HepG2 (cell line): Measurements from ENCODE around the gene TXNDC2. TPM values are rescaled to one million over a fixed set of nuclear protein-coding genes. Genes with fewer than 3 reads are reported as not detected.

Experiments used
- ATAC-seq: fragments of 200-7000 bp; cut with Tn5 transposase; 3 replicates; pipeline ENCODE4 v1.9.1; 2020; ENCODE audit warnings: mild to moderate bottlenecking, moderate library complexity
- BruUV-seq: library from RNA; stranded (reverse); fragments of 400-500 nt; replicated peaks from 2 replicates; lab custom pipeline; 2021; lab: Mats Ljungman, UMichigan
- CTCF ChIA-PET: fragments of 300-600 bp; formaldehyde crosslinking; extraction: SDS; loops from one replicate; lab custom pipeline; 2021; ENCODE audit warnings: low total read pairs, inconsistent platforms, low intra/inter-chr PET ratio; lab: Yijun Ruan, JAX
- POLR2A ChIA-PET: fragments of 350-600 bp; sonication (Branson Sonifier 250); formaldehyde crosslinking; loops from one replicate; lab custom pipeline; 2020; ENCODE audit warnings: antibody characterized with exemption, inconsistent platforms; lab: Yijun Ruan, JAX
- DNase-seq: peaks from one replicate; pipeline ENCODE4 v3.0.0-alpha.2; 2015; ENCODE audit warnings: low spot score
- FAIRE-seq: peaks from 3 replicates; lab custom pipeline; 2011; peaks lifted over from hg19 to GRCh38; lab: Jason Lieb, UNC
- H2AFZ ChIP-seq: one replicate; pipeline ENCODE4 v1.6.1; 2011; ENCODE audit warnings: low read length, inconsistent platforms
- H3K27ac ChIP-seq: fragments of 300-600 bp; 3 replicates; pipeline ENCODE4 v1.8.0; 2011; ENCODE audit warnings: mixed run types, mild to moderate bottlenecking, mixed read lengths, low read length, inconsistent platforms; ENCODE audit not compliant: insufficient read depth; ENCODE audit errors: extremely low read length
- H3K27me3 ChIP-seq, 2 experiments: fragments of 200-600 bp in 1 of 2; 2 replicates in 1 of 2; 3 replicates in 1 of 2; pipeline versions ENCODE4 v1.6.0 to v1.8.0; 2011; ENCODE audit warnings: low read length in 2 of 2, mild to moderate bottlenecking in 2 of 2, moderate library complexity in 2 of 2, inconsistent platforms in 1 of 2; ENCODE audit not compliant: insufficient read depth in 2 of 2, control insufficient read depth in 1 of 2
- H3K36me3 ChIP-seq, 2 experiments: fragments of 200-600 bp in 1 of 2; replicated peaks in 1 of 2; 2 replicates in 1 of 2; 3 replicates in 1 of 2; pipeline versions ENCODE4 v1.5.1 to v1.8.0; 2011; ENCODE audit warnings: low read length in 2 of 2, inconsistent platforms in 1 of 2; ENCODE audit not compliant: insufficient read depth in 2 of 2, control insufficient read depth in 1 of 2
- H3K4me1 ChIP-seq: 2 replicates; pipeline ENCODE4 v1.5.1; 2012; ENCODE audit warnings: low read length, inconsistent platforms; ENCODE audit not compliant: insufficient read depth
- H3K4me2 ChIP-seq: 2 replicates; pipeline ENCODE4 v1.6.0; 2011; ENCODE audit warnings: low read depth, low read length, inconsistent platforms
- H3K4me3 ChIP-seq, 3 experiments: fragments of 200-600 bp in 1 of 3; sonication (generic), shearing (Covaris generic) in 1 of 3; replicated peaks in 1 of 3; 2 replicates each; pipeline ENCODE4 v1.5.1; 2011 to 2016; ENCODE audit warnings: low read length in 3 of 3, inconsistent platforms in 2 of 3, low read depth in 2 of 3, mild to moderate bottlenecking in 2 of 3, control low read depth in 1 of 3, mixed read lengths in 1 of 3; ENCODE audit not compliant: insufficient read depth in 1 of 3
- H3K79me2 ChIP-seq: one replicate; pipeline ENCODE4 v1.6.1; 2011; ENCODE audit warnings: low read length, inconsistent platforms; ENCODE audit not compliant: insufficient read depth
- H3K9ac ChIP-seq: 2 replicates; pipeline ENCODE4 v1.6.0; 2011; ENCODE audit warnings: mild to moderate bottlenecking, low read depth, low read length, inconsistent platforms; ENCODE audit not compliant: insufficient read depth
- H3K9me3 ChIP-seq: 2 replicates; pipeline ENCODE4 v1.5.1; 2012; ENCODE audit warnings: mild to moderate bottlenecking, low read length
- H4K20me1 ChIP-seq: 2 replicates; pipeline ENCODE4 v1.6.0; 2011; ENCODE audit warnings: inconsistent platforms, mild to moderate bottlenecking, low read length, moderate library complexity; ENCODE audit not compliant: insufficient read depth
- CBFB ChIP-seq: sonication (generic); formaldehyde crosslinking; IDR thresholded peaks from 2 replicates; pipeline ENCODE4 v1.4.0; 2020; ENCODE audit warnings: missing genetic modification reagents
- E2F1 ChIP-seq: sonication (generic); formaldehyde crosslinking; IDR thresholded peaks from 2 replicates; pipeline ENCODE4 v1.5.0; 2020; ENCODE audit warnings: missing genetic modification reagents
- EZH2 ChIP-seq: conservative IDR thresholded peaks from 2 replicates; pipeline ENCODE4 v1.6.1; 2012; ENCODE audit warnings: mild to moderate bottlenecking, low read depth, low read length, moderate library complexity
- LRRFIP1 ChIP-seq: sonication (generic); formaldehyde crosslinking; conservative IDR thresholded peaks from 2 replicates; pipeline ENCODE4 v1.4.0; 2020; ENCODE audit warnings: missing genetic modification reagents
- PRDM4 ChIP-seq: sonication (generic); formaldehyde crosslinking; IDR thresholded peaks from 2 replicates; pipeline ENCODE4 v1.9.0; 2021; ENCODE audit warnings: missing genetic modification reagents, borderline replicate concordance
- TAF1 ChIP-seq: sonication (generic); formaldehyde crosslinking; IDR thresholded peaks from 2 replicates; pipeline ENCODE4 v1.4.0; 2020; ENCODE audit warnings: missing genetic modification reagents
- TEF ChIP-seq: sonication (generic); formaldehyde crosslinking; IDR thresholded peaks from 2 replicates; pipeline ENCODE4 v1.5.0; 2020; ENCODE audit warnings: missing genetic modification reagents
- THYN1 ChIP-seq: sonication (generic); formaldehyde crosslinking; IDR thresholded peaks from 2 replicates; pipeline ENCODE4 v1.8.1; 2023; ENCODE audit warnings: low read depth, mild to moderate bottlenecking, moderate library complexity, missing genetic modification reagents, borderline replicate concordance
- ZNF121 ChIP-seq: sonication (generic); formaldehyde crosslinking; IDR thresholded peaks from 2 replicates; pipeline ENCODE4 v1.5.0; 2020; ENCODE audit warnings: mild to moderate bottlenecking, missing genetic modification reagents
- ZNF281 ChIP-seq: sonication (generic); formaldehyde crosslinking; IDR thresholded peaks from 2 replicates; pipeline ENCODE4 v1.4.0; 2020; ENCODE audit warnings: missing genetic modification reagents, borderline replicate concordance
- ZNF30 ChIP-seq: sonication (generic); formaldehyde crosslinking; IDR thresholded peaks from 2 replicates; pipeline ENCODE4 v1.5.0; 2020; ENCODE audit warnings: mild to moderate bottlenecking, missing genetic modification reagents
- ZNF639 ChIP-seq: conservative IDR thresholded peaks from 2 replicates; pipeline ENCODE4 v1.6.1; 2018; ENCODE audit warnings: missing genetic modification reagents
- WGBS: methylation state at CpG from one replicate; pipeline ENCODE4 v1.1.6; 2017; ENCODE audit warnings: low lambda C conversion rate; 5-methylcytosine and 5-hydroxymethylcytosine counted together
- in situ Hi-C: cut with HindIII; loops from 2 replicates; pipeline ENCODE4 v1.10.0; 2017; ENCODE audit warnings: low pct_unique_long_range_greater_than_20kb; ENCODE audit not compliant: extremely low pct_ligation_motif_present
- intact Hi-C: fragments of 100-400 bp; cut with micrococcal nuclease; formaldehyde crosslinking; loops from one replicate; pipeline ENCODE4 v1.10.0; 2022; ENCODE audit not compliant: unreplicated experiment
- polyA plus RNA-seq, 8 experiments: library from polyadenylated mRNA; depleted of rRNA in 3 of 8; stranded (reverse) in 7 of 8; unstranded in 1 of 8; fragments of >200 nt; fragmentation: Illumina TruSeq in 4 of 8; extraction: Trizol in 4 of 8; gene quantifications; 2 replicates each; pipeline versions ENCODE4 v1.2.1 to v1.2.3, GENCODE V29; 2011 to 2016; ENCODE audit warnings: low read depth in 4 of 8, missing spikeins in 1 of 8, mixed read lengths in 1 of 8; ENCODE audit not compliant: insufficient read depth in 1 of 8
- total RNA-seq, 5 experiments: library from RNA; depleted of rRNA; stranded (reverse); fragments of >200 nt; fragmentation: Illumina TruSeq; extraction: Trizol; gene quantifications; 2 replicates each; pipeline ENCODE4 v1.2.3, GENCODE V29; 2016; ENCODE audit warnings: low read depth in 1 of 5

Gene TXNDC2
- total and polyA plus RNA-seq, 2 of the 13 experiments (the other 11 are each of a cell fraction or from before 2014, with no cell fraction given), result not detected

- Histone ChIP-seq H3K4me3 (no peak overlapping the region), H3K36me3 (no peaks in the 10 kb centered on the region), H3K4me2 (no peak overlapping the region), H3K4me1 (0 out of 2 replicates have a peak, but pooled peaks cover 9% of the 10 kb centered on the region), H4K20me1 (no peaks in the 10 kb centered on the region), H3K27me3 (no peaks in the 10 kb centered on the region), H3K9ac (no peak overlapping the region), H3K79me2 (no peaks in the 10 kb centered on the region), H3K27ac (no peak overlapping the region), H3K9me3 (no peaks in the 10 kb centered on the region), H2AFZ (no peak overlapping the region)
- in situ Hi-C loops (no loop called here), intact Hi-C loops (no loop called here)
- no peak for DNase-seq
- WGBS, result 56% methylated on average over 12 of the region's 12 CpGs
- no TSS peak for BruUV-seq
- no peak for ATAC-seq
- CTCF ChIA-PET, result no interaction called here
- no peak for FAIRE-seq
- POLR2A ChIA-PET, result interaction anchor here (1.4 kb wide), 1 partner anchor 15 kb away, joined by 5 read pairs; no protein-coding TSS in a partner anchor
- no peak for TF ChIP-seq TAF1
- TF ChIP-seq ZNF30 (CRISPR knock-in tag), result no peak
- no peak for TF ChIP-seq ZNF281 (CRISPR knock-in tag)
- no peak for TF ChIP-seq ZNF639 (CRISPR knock-in tag)
- TF ChIP-seq EZH2, result no peak
- TF ChIP-seq E2F1 (CRISPR knock-in tag), result no peak
- no peak for TF ChIP-seq CBFB (CRISPR knock-in tag)
- no peak for TF ChIP-seq PRDM4 (CRISPR knock-in tag)
- no peak for TF ChIP-seq TEF
- TF ChIP-seq ZNF121, result no peak
- TF ChIP-seq THYN1 (CRISPR knock-in tag), result no peak
- no peak for TF ChIP-seq LRRFIP1 (CRISPR knock-in tag)
These were observed 1.1 kb upstream of the TXNDC2 start for GRCh38 chr18:9884532-9885140.
